AG09319 (cell line): Measurements from ENCODE around the gene SERTAD3.

ENCODE experiments used
- DNase-seq: peaks from one replicate; pipeline ENCODE4 v3.0.0-alpha.2; 2010; ENCODE audit warnings: low read depth; ENCODE audit errors: extremely low read depth
- TF ChIP-seq, protein P1 (sequence below): IDR thresholded peaks from 2 replicates; pipeline ENCODE4 v1.5.1; 2011; ENCODE audit warnings: low read depth, mild to moderate bottlenecking, inconsistent platforms, low read length, moderate library complexity

SERTAD3 gene

GRCh38 chr19:40472516-40472915, 28.4 kb upstream of the SERTAD3 start:
- no peak for DNase-seq
- TF ChIP-seq, protein P1, sequence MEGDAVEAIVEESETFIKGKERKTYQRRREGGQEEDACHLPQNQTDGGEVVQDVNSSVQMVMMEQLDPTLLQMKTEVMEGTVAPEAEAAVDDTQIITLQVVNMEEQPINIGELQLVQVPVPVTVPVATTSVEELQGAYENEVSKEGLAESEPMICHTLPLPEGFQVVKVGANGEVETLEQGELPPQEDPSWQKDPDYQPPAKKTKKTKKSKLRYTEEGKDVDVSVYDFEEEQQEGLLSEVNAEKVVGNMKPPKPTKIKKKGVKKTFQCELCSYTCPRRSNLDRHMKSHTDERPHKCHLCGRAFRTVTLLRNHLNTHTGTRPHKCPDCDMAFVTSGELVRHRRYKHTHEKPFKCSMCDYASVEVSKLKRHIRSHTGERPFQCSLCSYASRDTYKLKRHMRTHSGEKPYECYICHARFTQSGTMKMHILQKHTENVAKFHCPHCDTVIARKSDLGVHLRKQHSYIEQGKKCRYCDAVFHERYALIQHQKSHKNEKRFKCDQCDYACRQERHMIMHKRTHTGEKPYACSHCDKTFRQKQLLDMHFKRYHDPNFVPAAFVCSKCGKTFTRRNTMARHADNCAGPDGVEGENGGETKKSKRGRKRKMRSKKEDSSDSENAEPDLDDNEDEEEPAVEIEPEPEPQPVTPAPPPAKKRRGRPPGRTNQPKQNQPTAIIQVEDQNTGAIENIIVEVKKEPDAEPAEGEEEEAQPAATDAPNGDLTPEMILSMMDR: no peak

- no peak for DNase-seq
- TF ChIP-seq, protein P1: no peak
Measured at GRCh38 chr19:40471111-40471510, 27.0 kb upstream of the SERTAD3 start.

DNA sequence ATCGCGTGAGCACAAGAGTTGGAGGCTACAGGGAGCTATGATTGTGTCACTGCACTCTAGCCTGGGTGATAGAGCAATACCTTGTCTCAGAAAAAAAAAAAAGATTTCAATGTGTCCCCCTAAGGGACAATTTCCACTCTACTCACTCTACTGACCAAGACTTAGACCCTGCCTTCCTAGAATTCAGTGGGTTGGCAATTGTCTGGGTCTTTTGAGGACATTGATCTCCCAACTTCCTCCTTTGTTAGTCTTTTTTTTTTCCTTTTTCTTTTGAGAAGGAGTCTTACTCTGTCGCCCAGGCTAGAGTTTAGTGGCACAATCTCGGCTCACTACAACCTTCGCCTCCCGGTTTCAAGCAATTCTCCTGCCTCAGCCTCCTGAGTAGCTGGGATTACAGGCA, 24.9 kb upstream of the SERTAD3 start:
- no peak for DNase-seq
- TF ChIP-seq, protein P1: no peak

DNA sequence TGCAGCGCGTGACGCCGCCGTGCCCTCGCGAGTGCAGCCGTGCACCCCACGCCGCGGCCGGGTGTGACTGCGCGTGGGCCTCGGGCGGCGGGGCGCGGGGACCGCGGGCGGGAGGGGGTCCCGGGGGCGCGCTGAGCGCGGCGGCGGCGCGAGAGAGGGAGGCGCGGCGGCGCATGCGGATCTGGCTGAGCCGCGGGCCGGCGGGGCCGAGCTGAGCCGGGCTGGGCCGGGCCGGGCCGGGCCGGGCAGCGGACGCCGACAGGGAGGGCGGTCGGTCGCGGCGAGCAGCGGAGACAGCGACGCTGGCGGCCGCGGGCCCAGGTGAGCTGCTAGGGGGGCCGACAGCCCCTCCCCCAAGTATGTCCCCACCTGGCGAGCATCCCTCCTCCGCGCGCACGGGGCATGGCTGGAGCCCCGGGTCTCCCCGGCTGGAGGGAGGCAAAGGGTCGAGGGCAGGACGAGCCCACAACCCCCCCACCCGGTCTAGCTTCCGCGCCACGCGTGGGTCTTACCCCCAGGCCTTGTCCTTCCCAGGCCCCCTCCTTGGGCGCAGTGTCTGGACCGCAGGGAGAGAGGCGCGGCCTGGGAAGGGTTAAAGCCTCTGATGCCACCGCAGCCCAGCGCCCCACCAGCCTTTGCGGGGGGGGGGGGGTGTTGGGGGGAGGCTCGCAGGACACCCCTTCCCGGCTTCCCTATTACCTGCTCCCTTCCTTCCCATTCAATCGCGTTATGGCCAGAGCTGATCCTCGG, 23.0 kb upstream of the SERTAD3 start, which contains the start of gene SPTBN4:
TSS of gene SPTBN4 (plus strand) at position 17 of the 750 bp plus-strand sequence. CDS start 5,621 bp downstream, outside the sequence.
- no peak for DNase-seq
- TF ChIP-seq, protein P1: no peak

GRCh38 chr19:40466219-40466984, 22.3 kb upstream of the SERTAD3 start:
- DNase-seq: no peak
- TF ChIP-seq, protein P1: no peak

DNA sequence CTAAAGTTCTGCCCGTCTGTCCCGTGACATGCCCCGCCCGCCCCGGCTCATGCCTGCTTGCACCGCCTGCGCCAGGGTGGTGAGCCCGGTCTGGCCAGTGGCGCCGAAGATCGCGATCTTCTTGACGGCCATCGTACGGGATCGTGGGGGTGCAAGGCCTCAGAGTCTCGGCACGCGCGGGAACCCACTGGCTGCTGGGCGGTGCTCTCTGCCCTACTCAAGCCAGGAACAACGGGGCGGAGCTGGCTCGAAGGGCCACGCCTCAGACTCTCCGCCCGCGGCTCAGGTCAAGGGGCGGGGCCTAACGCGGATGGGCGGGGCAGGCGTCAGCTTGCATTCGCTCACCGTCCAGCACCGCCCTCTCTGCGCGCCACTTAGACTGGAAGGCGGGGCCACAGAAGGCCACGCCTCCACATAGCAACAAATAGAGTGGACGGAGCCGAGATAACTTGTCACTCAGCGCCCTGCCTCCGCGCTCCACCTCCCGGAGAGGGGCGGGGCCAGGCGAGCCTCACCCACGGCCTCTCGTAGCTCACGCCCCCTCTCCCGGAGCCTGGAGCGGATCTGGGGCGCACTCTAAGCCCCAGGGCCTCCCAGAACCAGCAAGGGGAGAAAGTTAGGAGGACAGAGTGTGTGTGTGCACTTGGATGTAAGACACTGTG, 21.6 kb upstream of the SERTAD3 start, which contains the start of gene BLVRB:
TSS of gene BLVRB (minus strand) at position 189 of the 662 bp plus-strand sequence. CDS start at position 132, 57 bp downstream.
- peak; percentile 99 for DNase-seq

More for the DNA sequence above, 21.6 kb upstream of the SERTAD3 start, which contains the start of gene BLVRB:
- TF ChIP-seq, protein P1: no peak
